Activated CD8-positive, alpha-beta T cell treated with anti-CD3 and anti-CD28 coated beads for 36 hours (primary cell): ENCODE data around the gene PTGES2. TPM values are rescaled to one million over a fixed set of nuclear protein-coding genes. Genes with fewer than 3 reads are reported as not detected.
A peak's percentile ranks its signal among the peaks of the same experiment; 100 is the strongest.

Source experiments
- ATAC-seq: fragments of 200-7000 bp; cut with Tn5 transposase; one replicate; pipeline ENCODE4 v1.10.0; 2021; ENCODE audit warnings: mild to moderate bottlenecking, moderate library complexity
- CTCF ChIA-PET: fragments of 350-600 bp; sonication (Branson Sonifier 250); formaldehyde crosslinking; loops from one replicate; lab custom pipeline; 2021; ENCODE audit warnings: antibody characterized with exemption; lab: Charles Lee
- POLR2A ChIA-PET: fragments of 350-600 bp; sonication (Branson Sonifier 250); formaldehyde crosslinking; loops from one replicate; lab custom pipeline; 2021; ENCODE audit warnings: antibody characterized with exemption; lab: Charles Lee
- DNase-seq: peaks from one replicate; pipeline ENCODE4 v3.0.0-alpha.2; 2020
- H3K27ac Mint-ChIP-seq: one replicate; pipeline ENCODE4 v1.8.0; 2021; ENCODE audit warnings: mild to moderate bottlenecking, mixed read lengths
- H3K27me3 Mint-ChIP-seq: one replicate; pipeline ENCODE4 v1.8.0; 2021; ENCODE audit warnings: mixed read lengths
- H3K36me3 Mint-ChIP-seq: one replicate; pipeline ENCODE4 v1.8.0; 2021; ENCODE audit warnings: low read depth, mixed read lengths
- H3K4me1 Mint-ChIP-seq: one replicate; pipeline ENCODE4 v1.8.0; 2021; ENCODE audit warnings: low read depth, mixed read lengths
- H3K4me3 Mint-ChIP-seq: one replicate; pipeline ENCODE4 v1.8.0; 2021; ENCODE audit warnings: mild to moderate bottlenecking, moderate library complexity, mixed read lengths
- H3K9me3 Mint-ChIP-seq: one replicate; pipeline ENCODE4 v1.8.0; 2021; ENCODE audit warnings: mixed read lengths
- CTCF ChIP-seq: fragments of 200-600 bp; IDR thresholded peaks from one replicate; pipeline ENCODE4 v1.8.0; 2022; ENCODE audit warnings: antibody characterized with exemption, mild to moderate bottlenecking
- intact Hi-C: fragments of 100-400 bp; cut with micrococcal nuclease; formaldehyde crosslinking; loops from one replicate; pipeline ENCODE4 v1.10.0; 2022
- total RNA-seq, 2 experiments: library from RNA; stranded (reverse); gene quantifications; one replicate each; pipeline ENCODE4 v1.2.3, GENCODE V29; 2021

PTGES2 gene
- total RNA-seq, 2 experiments from 2014 or later, result 40.8 to 49.5 TPM

GRCh38 chr9:128102861-128103588 is 24.5 kb downstream of the PTGES2 start:
- Mint-ChIP-seq H3K36me3 (peaks cover 40% of the 10 kb centered on the region), H3K4me3 (no peak overlapping the region), H3K27me3 (no peaks in the 10 kb centered on the region), H3K27ac (peak overlapping the region; percentile 75), H3K4me1 (peaks cover 55% of the 10 kb centered on the region), H3K9me3 (no peaks in the 10 kb centered on the region)
- DNase-seq, result no peak
- intact Hi-C loops, result no loop called here
- ChIA-PET POLR2A (interaction anchor here (0.9 to 2.5 kb wide), 4 partner anchors 10 to 76 kb away, joined by 3 to 8 read pairs (median 4); no protein-coding TSS in a partner anchor), CTCF (interaction anchor here (0.9 to 4.6 kb wide), 9 partner anchors 9 to 159 kb away, joined by 3 to 28 read pairs (median 5); no protein-coding TSS in a partner anchor)
- TF ChIP-seq CTCF, result no peak
- ATAC-seq, result no peak

GRCh38 chr9:128102196-128102595 is 25.3 kb downstream of the PTGES2 start:
- H3K4me1 Mint-ChIP-seq, result peaks cover 63% of the 10 kb centered on the region
- intact Hi-C loops, result no loop called here
- no peak for ATAC-seq
- H3K27ac Mint-ChIP-seq, result no peak overlapping the region
- ChIA-PET CTCF (interaction anchor here (1.1 to 4.6 kb wide), 4 partner anchors 14 to 67 kb away, joined by 3 to 28 read pairs (median 6); no protein-coding TSS in a partner anchor), POLR2A (no interaction called here)
- H3K4me3 Mint-ChIP-seq, result no peak overlapping the region
- H3K27me3 Mint-ChIP-seq, result no peaks in the 10 kb centered on the region
- H3K36me3 Mint-ChIP-seq, result peaks cover 36% of the 10 kb centered on the region
- DNase-seq, result no peak
- TF ChIP-seq CTCF, result no peak
- H3K9me3 Mint-ChIP-seq, result no peaks in the 10 kb centered on the region

GRCh38 chr9:128101690-128102089 is 25.8 kb downstream of the PTGES2 start:
- ChIA-PET CTCF (interaction anchor here (1.1 to 4.6 kb wide), 2 partner anchors 14 to 16 kb away, joined by 3 to 28 read pairs; no protein-coding TSS in a partner anchor), POLR2A (no interaction called here)
- Mint-ChIP-seq H3K27me3 (no peaks in the 10 kb centered on the region), H3K36me3 (peaks cover 31% of the 10 kb centered on the region), H3K9me3 (no peaks in the 10 kb centered on the region), H3K4me3 (no peak overlapping the region), H3K27ac (no peak overlapping the region), H3K4me1 (peaks cover 68% of the 10 kb centered on the region)
- no peak for TF ChIP-seq CTCF
- DNase-seq (no peak), ATAC-seq (no peak)
- intact Hi-C loops, result no loop called here

- H3K27me3 Mint-ChIP-seq, result no peaks in the 10 kb centered on the region
- no peak overlapping the region for H3K27ac Mint-ChIP-seq
- H3K4me1 Mint-ChIP-seq, result peaks cover 70% of the 10 kb centered on the region
- intact Hi-C loops, result no loop called here
- peaks cover 28% of the 10 kb centered on the region for H3K36me3 Mint-ChIP-seq
- no peak for TF ChIP-seq CTCF
- CTCF ChIA-PET, result interaction anchor here (0.6 to 10.5 kb wide), 4 partner anchors 16 to 231 kb away, joined by 3 to 94 read pairs (median 4); no protein-coding TSS in a partner anchor
- ATAC-seq (no peak), DNase-seq (no peak)
- POLR2A ChIA-PET, result no interaction called here
- no peak overlapping the region for H3K4me3 Mint-ChIP-seq
- H3K9me3 Mint-ChIP-seq, result no peaks in the 10 kb centered on the region
Observed at GRCh38 chr9:128101231-128101661, 26.3 kb downstream of the PTGES2 start.

GRCh38 chr9:128100581-128100980 is 26.9 kb downstream of the PTGES2 start:
- intact Hi-C loops, result no loop called here
- no peaks in the 10 kb centered on the region for H3K27me3 Mint-ChIP-seq
- no peak overlapping the region for H3K4me3 Mint-ChIP-seq
- no peak for ATAC-seq
- H3K9me3 Mint-ChIP-seq, result no peaks in the 10 kb centered on the region
- H3K4me1 Mint-ChIP-seq, result peaks cover 70% of the 10 kb centered on the region
- DNase-seq, result no peak
- peaks cover 28% of the 10 kb centered on the region for H3K36me3 Mint-ChIP-seq
- ChIA-PET CTCF (interaction anchor here (0.6 to 10.5 kb wide), 6 partner anchors 13 to 230 kb away, joined by 3 to 94 read pairs (median 4); no protein-coding TSS in a partner anchor), POLR2A (interaction anchor here (1.0 to 1.1 kb wide), 2 partner anchors 14 to 76 kb away, joined by 3 read pairs; no protein-coding TSS in a partner anchor)
- no peak overlapping the region for H3K27ac Mint-ChIP-seq
- no peak for TF ChIP-seq CTCF
